ENCODE results near the gene GRID1.

Gene GRID1

DNA sequence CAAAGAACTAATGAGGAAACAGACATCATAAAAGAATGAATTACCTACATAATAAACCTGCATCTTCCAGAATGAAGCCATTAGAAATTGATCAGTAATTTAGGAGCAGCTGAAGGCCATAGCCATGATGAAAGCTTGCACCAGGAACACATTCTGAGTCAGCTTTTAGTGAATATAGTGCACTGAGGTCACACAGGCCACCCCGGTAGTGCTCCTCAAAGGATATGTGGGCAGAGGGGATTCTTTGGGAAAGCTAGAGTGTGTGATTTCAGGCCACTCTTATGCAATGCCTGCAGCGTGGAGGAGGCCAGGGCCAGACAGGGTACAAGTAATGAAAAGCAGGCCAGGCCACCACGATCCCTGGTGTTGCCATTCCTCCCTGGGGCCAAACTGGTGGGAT lies 451.9 kb downstream of the GRID1 start:
- Histone ChIP-seq H3F3A (ENCODE audit: insufficient read depth, low read length) (no peaks in the 10 kb centered on the region), H3K4me1 (ENCODE audit: insufficient read depth, low read length, severe bottlenecking) (no peaks in the 10 kb centered on the region), H3K9me2 (ENCODE audit: low read depth, low read length) (no peaks in the 10 kb centered on the region), H3K4me3 (ENCODE audit: low read depth, low read length, poor library complexity, severe bottlenecking) (no peak overlapping the region), H3K27ac (ENCODE audit: low read depth, low read length, poor library complexity, severe bottlenecking) (no peak overlapping the region), H2AFZ (ENCODE audit: low read length) (no peak overlapping the region), H4K20me1 (ENCODE audit: insufficient read depth, low read length) (no peaks in the 10 kb centered on the region), H3K9me3 (ENCODE audit: low read length) (no peaks in the 10 kb centered on the region), H3K36me3 (ENCODE audit: insufficient read depth, low read length) (no peaks in the 10 kb centered on the region), H3K4me2 (ENCODE audit: low read length) (no peak overlapping the region), H3K9ac (ENCODE audit: low read length) (no peak overlapping the region), H3K79me2 (ENCODE audit: insufficient read depth, low read length) (no peaks in the 10 kb centered on the region), H3K27me3 (ENCODE audit: insufficient read depth, low read length) (no peaks in the 10 kb centered on the region)
- no peak for TF ChIP-seq EZH2 (IDR thresholded peaks at IDR 0.05; ENCODE audit: borderline replicate concordance, low read length)
- TF ChIP-seq, protein P1, sequence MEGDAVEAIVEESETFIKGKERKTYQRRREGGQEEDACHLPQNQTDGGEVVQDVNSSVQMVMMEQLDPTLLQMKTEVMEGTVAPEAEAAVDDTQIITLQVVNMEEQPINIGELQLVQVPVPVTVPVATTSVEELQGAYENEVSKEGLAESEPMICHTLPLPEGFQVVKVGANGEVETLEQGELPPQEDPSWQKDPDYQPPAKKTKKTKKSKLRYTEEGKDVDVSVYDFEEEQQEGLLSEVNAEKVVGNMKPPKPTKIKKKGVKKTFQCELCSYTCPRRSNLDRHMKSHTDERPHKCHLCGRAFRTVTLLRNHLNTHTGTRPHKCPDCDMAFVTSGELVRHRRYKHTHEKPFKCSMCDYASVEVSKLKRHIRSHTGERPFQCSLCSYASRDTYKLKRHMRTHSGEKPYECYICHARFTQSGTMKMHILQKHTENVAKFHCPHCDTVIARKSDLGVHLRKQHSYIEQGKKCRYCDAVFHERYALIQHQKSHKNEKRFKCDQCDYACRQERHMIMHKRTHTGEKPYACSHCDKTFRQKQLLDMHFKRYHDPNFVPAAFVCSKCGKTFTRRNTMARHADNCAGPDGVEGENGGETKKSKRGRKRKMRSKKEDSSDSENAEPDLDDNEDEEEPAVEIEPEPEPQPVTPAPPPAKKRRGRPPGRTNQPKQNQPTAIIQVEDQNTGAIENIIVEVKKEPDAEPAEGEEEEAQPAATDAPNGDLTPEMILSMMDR (IDR thresholded peaks at IDR 0.05; ENCODE audit: low read length), result no peak

DNA sequence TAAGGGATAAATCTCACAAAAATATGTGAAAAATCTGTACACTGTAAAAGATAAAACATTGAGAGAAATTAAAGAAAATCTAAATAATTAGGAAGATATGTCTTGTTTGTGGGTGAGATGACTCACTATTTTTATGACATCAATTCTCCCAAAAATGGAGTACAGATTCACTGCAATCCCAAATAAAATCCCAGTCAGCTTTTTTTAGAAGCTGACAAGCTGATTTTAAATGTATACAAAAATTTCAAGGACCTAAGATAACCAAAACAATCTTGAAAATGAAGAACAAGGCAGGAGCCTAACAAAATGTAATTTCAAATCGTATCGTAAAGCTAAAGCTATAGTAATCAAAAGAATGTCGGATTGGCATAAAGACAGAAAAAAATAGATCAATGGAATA lies 458.1 kb downstream of the GRID1 start:
- Histone ChIP-seq H2AFZ (ENCODE audit: low read length) (no peak overlapping the region), H3K9me3 (ENCODE audit: low read length) (no peaks in the 10 kb centered on the region), H3K4me3 (ENCODE audit: low read depth, low read length, poor library complexity, severe bottlenecking) (no peak overlapping the region), H3K27ac (ENCODE audit: low read depth, low read length, poor library complexity, severe bottlenecking) (no peak overlapping the region), H3K4me1 (ENCODE audit: insufficient read depth, low read length, severe bottlenecking) (no peaks in the 10 kb centered on the region), H3K9ac (ENCODE audit: low read length) (no peak overlapping the region), H4K20me1 (ENCODE audit: insufficient read depth, low read length) (no peaks in the 10 kb centered on the region), H3K4me2 (ENCODE audit: low read length) (no peak overlapping the region), H3K79me2 (ENCODE audit: insufficient read depth, low read length) (no peaks in the 10 kb centered on the region), H3K36me3 (ENCODE audit: insufficient read depth, low read length) (no peaks in the 10 kb centered on the region), H3K27me3 (ENCODE audit: insufficient read depth, low read length) (no peaks in the 10 kb centered on the region), H3F3A (ENCODE audit: insufficient read depth, low read length) (no peaks in the 10 kb centered on the region), H3K9me2 (ENCODE audit: low read depth, low read length) (no peaks in the 10 kb centered on the region)
- TF ChIP-seq EZH2 (IDR thresholded peaks at IDR 0.05; ENCODE audit: borderline replicate concordance, low read length), result no peak
- TF ChIP-seq, protein P1 (IDR thresholded peaks at IDR 0.05; ENCODE audit: low read length), result no peak

DNA sequence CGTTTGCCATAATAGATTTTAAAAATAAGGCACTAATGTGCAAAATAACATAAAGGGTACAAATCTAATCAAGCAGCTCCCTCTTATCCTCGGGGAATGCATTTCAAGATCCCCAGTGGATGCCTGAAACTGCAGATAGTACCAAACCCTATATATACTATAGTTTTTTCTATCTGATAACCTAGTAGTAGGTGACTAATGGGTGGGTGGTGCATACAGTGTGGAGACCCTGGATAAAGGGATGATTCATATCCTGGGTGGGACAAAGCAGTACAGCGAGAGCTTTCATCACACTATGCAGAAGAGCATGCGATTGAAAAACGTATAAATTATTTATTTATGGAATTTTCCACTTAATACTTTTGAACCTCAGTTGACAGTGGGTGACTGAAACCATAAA lies 464.5 kb downstream of the GRID1 start:
- Histone ChIP-seq H3K9me3 (ENCODE audit: low read length) (no peaks in the 10 kb centered on the region), H3K4me1 (ENCODE audit: insufficient read depth, low read length, severe bottlenecking) (no peaks in the 10 kb centered on the region), H3K79me2 (ENCODE audit: insufficient read depth, low read length) (no peaks in the 10 kb centered on the region), H3K9ac (ENCODE audit: low read length) (no peak overlapping the region), H2AFZ (ENCODE audit: low read length) (no peak overlapping the region), H3K4me2 (ENCODE audit: low read length) (no peak overlapping the region), H3K27ac (ENCODE audit: low read depth, low read length, poor library complexity, severe bottlenecking) (no peak overlapping the region), H3K4me3 (ENCODE audit: low read depth, low read length, poor library complexity, severe bottlenecking) (no peak overlapping the region), H3K36me3 (ENCODE audit: insufficient read depth, low read length) (no peaks in the 10 kb centered on the region), H3K27me3 (ENCODE audit: insufficient read depth, low read length) (no peaks in the 10 kb centered on the region), H3K9me2 (ENCODE audit: low read depth, low read length) (no peaks in the 10 kb centered on the region), H4K20me1 (ENCODE audit: insufficient read depth, low read length) (no peaks in the 10 kb centered on the region), H3F3A (ENCODE audit: insufficient read depth, low read length) (no peaks in the 10 kb centered on the region)
- TF ChIP-seq EZH2 (IDR thresholded peaks at IDR 0.05; ENCODE audit: borderline replicate concordance, low read length), result no peak

DNA sequence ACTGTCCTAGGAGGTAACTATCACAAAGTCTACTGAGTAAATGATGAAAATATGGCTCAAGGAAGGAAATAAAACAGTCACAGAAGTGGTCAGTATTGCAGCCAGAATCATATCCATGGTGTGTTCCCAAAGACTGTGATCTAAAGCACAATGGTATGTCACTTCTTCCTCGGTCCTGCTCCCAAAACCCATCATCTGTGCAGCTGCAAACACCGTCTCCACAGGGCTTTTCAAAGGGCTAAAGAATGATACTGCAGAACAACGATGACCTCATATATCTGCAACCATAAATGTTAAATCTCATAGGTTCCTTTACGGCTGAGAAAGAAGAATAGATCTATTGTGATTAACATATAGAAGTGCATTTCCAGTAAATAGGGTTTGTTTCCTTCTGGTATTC lies 465.0 kb downstream of the GRID1 start:
- Histone ChIP-seq H3K27ac (ENCODE audit: low read depth, low read length, poor library complexity, severe bottlenecking) (no peak overlapping the region), H3K9me3 (ENCODE audit: low read length) (no peaks in the 10 kb centered on the region), H2AFZ (ENCODE audit: low read length) (no peak overlapping the region), H3K36me3 (ENCODE audit: insufficient read depth, low read length) (no peaks in the 10 kb centered on the region), H3K9ac (ENCODE audit: low read length) (no peak overlapping the region), H3K79me2 (ENCODE audit: insufficient read depth, low read length) (no peaks in the 10 kb centered on the region), H3K27me3 (ENCODE audit: insufficient read depth, low read length) (no peaks in the 10 kb centered on the region), H3K9me2 (ENCODE audit: low read depth, low read length) (no peaks in the 10 kb centered on the region), H3F3A (ENCODE audit: insufficient read depth, low read length) (no peaks in the 10 kb centered on the region), H3K4me1 (ENCODE audit: insufficient read depth, low read length, severe bottlenecking) (no peaks in the 10 kb centered on the region), H3K4me2 (ENCODE audit: low read length) (no peak overlapping the region), H3K4me3 (ENCODE audit: low read depth, low read length, poor library complexity, severe bottlenecking) (no peak overlapping the region), H4K20me1 (ENCODE audit: insufficient read depth, low read length) (no peaks in the 10 kb centered on the region)
- TF ChIP-seq, protein P1 (IDR thresholded peaks at IDR 0.05; ENCODE audit: low read length), result no peak
- no peak for TF ChIP-seq EZH2 (IDR thresholded peaks at IDR 0.05; ENCODE audit: borderline replicate concordance, low read length)
